Astrocyte (in vitro differentiated cells and primary cell): ENCODE measurements around the gene SLC6A7. TPM values are rescaled to one million over a fixed set of nuclear protein-coding genes. Genes with fewer than 3 reads are reported as not detected.

Source experiments
- DNase-seq: peaks from one replicate; pipeline ENCODE4 v3.0.0-alpha.2; 2010; ENCODE audit warnings: low read depth
- FAIRE-seq: peaks from 2 replicates; lab custom pipeline; 2011; peaks lifted over from hg19 to GRCh38; lab: Jason Lieb, UNC
- H2AFZ ChIP-seq: 2 replicates; pipeline ENCODE4 v1.6.0; 2012; ENCODE audit warnings: low read depth, low read length, inconsistent platforms
- H3K27ac ChIP-seq: 2 replicates; pipeline ENCODE4 v1.5.1; 2011; ENCODE audit warnings: low read depth, low read length, inconsistent platforms
- H3K27me3 ChIP-seq: 2 replicates; pipeline ENCODE4 v1.6.0; 2011; ENCODE audit warnings: low read length, inconsistent platforms; ENCODE audit not compliant: insufficient read depth
- H3K36me3 ChIP-seq: 2 replicates; pipeline ENCODE4 v1.5.1; 2011; ENCODE audit warnings: low read length, inconsistent platforms; ENCODE audit not compliant: insufficient read depth
- H3K4me1 ChIP-seq: 2 replicates; pipeline ENCODE4 v1.5.1; 2011; ENCODE audit warnings: low read length, inconsistent platforms; ENCODE audit not compliant: insufficient read depth
- H3K4me2 ChIP-seq: 2 replicates; pipeline ENCODE4 v1.6.0; 2012; ENCODE audit warnings: low read length, inconsistent platforms
- H3K4me3 ChIP-seq: 2 replicates; pipeline ENCODE4 v1.5.1; 2011; ENCODE audit warnings: low read depth, mild to moderate bottlenecking, low read length, inconsistent platforms; ENCODE audit not compliant: insufficient read depth
- H3K79me2 ChIP-seq: 2 replicates; pipeline ENCODE4 v1.6.0; 2012; ENCODE audit warnings: mild to moderate bottlenecking, low read length, inconsistent platforms; ENCODE audit not compliant: insufficient read depth
- H3K9ac ChIP-seq: 2 replicates; pipeline ENCODE4 v1.6.0; 2012; ENCODE audit warnings: mild to moderate bottlenecking, low read length, inconsistent platforms
- H3K9me3 ChIP-seq: 2 replicates; pipeline ENCODE4 v1.5.1; 2012; ENCODE audit warnings: low read depth, mild to moderate bottlenecking, low read length, inconsistent platforms; ENCODE audit not compliant: insufficient read depth
- H4K20me1 ChIP-seq: 2 replicates; pipeline ENCODE4 v1.6.0; 2012; ENCODE audit warnings: low read length, inconsistent platforms; ENCODE audit not compliant: insufficient read depth
- H3K27ac Mint-ChIP-seq: one replicate; pipeline ENCODE4 v1.8.0; 2021; ENCODE audit warnings: mild to moderate bottlenecking, mixed read lengths; ENCODE audit not compliant: unreplicated experiment
- H3K27me3 Mint-ChIP-seq: one replicate; pipeline ENCODE4 v1.8.0; 2021; ENCODE audit warnings: low read depth, mixed read lengths; ENCODE audit not compliant: unreplicated experiment
- H3K36me3 Mint-ChIP-seq: one replicate; pipeline ENCODE4 v1.8.0; 2021; ENCODE audit warnings: low read depth, mixed read lengths; ENCODE audit not compliant: unreplicated experiment
- H3K4me1 Mint-ChIP-seq: one replicate; pipeline ENCODE4 v1.8.0; 2021; ENCODE audit warnings: low read depth, mixed read lengths; ENCODE audit not compliant: unreplicated experiment
- H3K4me3 Mint-ChIP-seq: one replicate; pipeline ENCODE4 v1.8.0; 2021; ENCODE audit warnings: mild to moderate bottlenecking, moderate library complexity, mixed read lengths; ENCODE audit not compliant: unreplicated experiment
- H3K9me3 Mint-ChIP-seq: one replicate; pipeline ENCODE4 v1.8.0; 2021; ENCODE audit warnings: mild to moderate bottlenecking, mixed read lengths; ENCODE audit not compliant: unreplicated experiment
- EZH2 ChIP-seq: IDR thresholded peaks from 2 replicates; pipeline ENCODE4 v1.6.1; 2012; ENCODE audit warnings: mild to moderate bottlenecking, low read length, inconsistent platforms; ENCODE audit not compliant: insufficient read depth
- total RNA-seq: library from RNA; stranded (reverse); gene quantifications from 2 replicates; pipeline ENCODE4 v1.2.1, GENCODE V29; 2021
- TF ChIP-seq, protein P1 (sequence below): IDR thresholded peaks from 2 replicates; pipeline ENCODE4 v1.5.1; 2011; ENCODE audit warnings: low read depth, mild to moderate bottlenecking, inconsistent platforms, low read length, moderate library complexity; ENCODE audit not compliant: insufficient read depth

SLC6A7 gene
- total RNA-seq, 1 donor from 2014 or later, result not detected

- DNase-seq (no peak), FAIRE-seq (no peak)
- H3K27ac Mint-ChIP-seq, result no peak overlapping the region
- Histone ChIP-seq H3K4me2 (no peak overlapping the region), H3K79me2 (no peaks in the 10 kb centered on the region), H2AFZ (no peak overlapping the region), H4K20me1 (no peaks in the 10 kb centered on the region), H3K27ac (no peak overlapping the region), H3K4me3 (no peak overlapping the region), H3K9me3 (no peaks in the 10 kb centered on the region), H3K4me1 (peaks cover 6% of the 10 kb centered on the region), H3K9ac (no peak overlapping the region), H3K36me3 (no peaks in the 10 kb centered on the region), H3K27me3 (peaks cover 8% of the 10 kb centered on the region)
- H3K4me3 Mint-ChIP-seq, result no peak overlapping the region
- H3K4me1 Mint-ChIP-seq, result peaks cover 3% of the 10 kb centered on the region
- H3K9me3 Mint-ChIP-seq, result peaks cover 1% of the 10 kb centered on the region
- H3K27me3 Mint-ChIP-seq, result peaks cover 51% of the 10 kb centered on the region
- TF ChIP-seq EZH2, result no peak
- TF ChIP-seq, protein P1, sequence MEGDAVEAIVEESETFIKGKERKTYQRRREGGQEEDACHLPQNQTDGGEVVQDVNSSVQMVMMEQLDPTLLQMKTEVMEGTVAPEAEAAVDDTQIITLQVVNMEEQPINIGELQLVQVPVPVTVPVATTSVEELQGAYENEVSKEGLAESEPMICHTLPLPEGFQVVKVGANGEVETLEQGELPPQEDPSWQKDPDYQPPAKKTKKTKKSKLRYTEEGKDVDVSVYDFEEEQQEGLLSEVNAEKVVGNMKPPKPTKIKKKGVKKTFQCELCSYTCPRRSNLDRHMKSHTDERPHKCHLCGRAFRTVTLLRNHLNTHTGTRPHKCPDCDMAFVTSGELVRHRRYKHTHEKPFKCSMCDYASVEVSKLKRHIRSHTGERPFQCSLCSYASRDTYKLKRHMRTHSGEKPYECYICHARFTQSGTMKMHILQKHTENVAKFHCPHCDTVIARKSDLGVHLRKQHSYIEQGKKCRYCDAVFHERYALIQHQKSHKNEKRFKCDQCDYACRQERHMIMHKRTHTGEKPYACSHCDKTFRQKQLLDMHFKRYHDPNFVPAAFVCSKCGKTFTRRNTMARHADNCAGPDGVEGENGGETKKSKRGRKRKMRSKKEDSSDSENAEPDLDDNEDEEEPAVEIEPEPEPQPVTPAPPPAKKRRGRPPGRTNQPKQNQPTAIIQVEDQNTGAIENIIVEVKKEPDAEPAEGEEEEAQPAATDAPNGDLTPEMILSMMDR, result no peak
- H3K36me3 Mint-ChIP-seq, result peaks cover 3% of the 10 kb centered on the region
These were observed 14.8 kb upstream of the SLC6A7 start for GRCh38 chr5:150175076-150175475.

DNA sequence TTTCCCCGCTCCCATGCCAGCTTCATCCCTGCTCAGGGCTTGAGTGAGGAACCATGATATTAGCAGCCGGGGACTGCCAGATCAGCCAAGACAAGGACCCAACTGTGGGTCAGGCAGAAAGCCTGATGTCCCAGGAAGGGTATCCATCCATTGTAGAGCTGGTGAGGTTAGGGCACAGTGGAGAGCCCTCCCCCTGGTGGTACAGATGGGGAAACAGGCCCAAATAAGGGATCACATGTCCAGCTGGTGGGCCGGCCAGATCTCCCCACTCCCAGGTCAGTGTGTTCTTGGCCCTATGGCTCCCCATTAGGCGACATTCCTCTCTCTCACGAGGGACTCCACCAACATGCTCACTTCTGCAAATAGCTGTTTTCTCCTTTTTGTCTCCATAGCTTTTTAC lies 14.3 kb upstream of the SLC6A7 start:
- DNase-seq, result no peak
- no peak overlapping the region for H3K4me2 ChIP-seq
- Mint-ChIP-seq H3K9me3 (no peaks in the 10 kb centered on the region), H3K4me1 (peaks cover 4% of the 10 kb centered on the region), H3K27me3 (peaks cover 46% of the 10 kb centered on the region), H3K27ac (no peak overlapping the region), H3K4me3 (no peak overlapping the region), H3K36me3 (peaks cover 3% of the 10 kb centered on the region)
- H3K4me1 ChIP-seq, result peaks cover 10% of the 10 kb centered on the region
- H4K20me1 ChIP-seq, result no peaks in the 10 kb centered on the region
- H2AFZ ChIP-seq, result no peak overlapping the region
- TF ChIP-seq, protein P1, result peak; percentile 44
- no peak for TF ChIP-seq EZH2
- no peaks in the 10 kb centered on the region for H3K79me2 ChIP-seq
- H3K36me3 ChIP-seq, result no peaks in the 10 kb centered on the region
- no peak for FAIRE-seq
- no peak overlapping the region for H3K4me3 ChIP-seq
- H3K9ac ChIP-seq, result no peak overlapping the region
- H3K27me3 ChIP-seq, result peaks cover 4% of the 10 kb centered on the region
- no peaks in the 10 kb centered on the region for H3K9me3 ChIP-seq
- no peak overlapping the region for H3K27ac ChIP-seq

DNA sequence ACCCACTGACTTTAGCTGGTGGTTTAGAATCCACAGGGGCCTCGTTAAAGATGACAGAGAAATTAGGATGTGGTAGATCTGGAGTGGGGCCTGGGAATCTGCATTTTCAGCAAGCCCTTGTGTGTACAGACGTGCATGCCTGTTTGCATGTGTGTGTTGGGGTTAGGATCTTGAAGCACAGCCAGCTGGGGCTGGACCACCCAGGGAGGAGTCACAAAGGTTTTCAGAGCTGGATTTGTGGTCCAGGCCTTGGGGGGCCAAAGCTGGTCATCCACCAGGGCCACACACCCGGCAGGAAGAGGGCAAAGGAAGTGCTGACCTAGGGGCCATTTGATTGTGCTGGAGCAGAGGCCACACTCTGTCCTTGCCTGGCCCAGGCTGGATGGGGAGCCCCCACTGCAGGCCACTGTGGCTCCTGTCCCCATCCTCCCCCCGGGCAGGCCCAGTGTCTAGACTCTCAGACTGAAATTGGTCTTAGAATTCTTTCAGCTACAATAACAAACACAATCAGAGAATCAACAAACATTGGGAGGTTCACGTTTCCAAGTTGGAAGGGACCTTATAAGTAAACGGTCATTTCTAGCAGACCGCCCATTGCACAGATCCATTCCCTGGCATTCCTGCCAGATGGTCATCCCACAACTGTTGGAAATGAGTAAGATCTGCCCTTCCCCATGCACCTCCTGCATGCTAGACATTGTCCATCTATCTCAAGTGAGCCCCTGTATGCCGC lies 13.0 kb upstream of the SLC6A7 start:
- Histone ChIP-seq H3K9me3 (no peaks in the 10 kb centered on the region), H2AFZ (no peak overlapping the region), H3K27ac (no peak overlapping the region), H3K79me2 (no peaks in the 10 kb centered on the region), H4K20me1 (no peaks in the 10 kb centered on the region), H3K4me3 (no peak overlapping the region), H3K4me1 (peaks cover 14% of the 10 kb centered on the region), H3K27me3 (peaks cover 4% of the 10 kb centered on the region), H3K4me2 (no peak overlapping the region), H3K9ac (no peak overlapping the region), H3K36me3 (no peaks in the 10 kb centered on the region)
- peaks cover 10% of the 10 kb centered on the region for H3K4me1 Mint-ChIP-seq
- no peak overlapping the region for H3K4me3 Mint-ChIP-seq
- peak overlapping the region; percentile 5 for H3K27ac Mint-ChIP-seq
- FAIRE-seq (no peak), DNase-seq (no peak)
- H3K9me3 Mint-ChIP-seq, result no peaks in the 10 kb centered on the region
- H3K27me3 Mint-ChIP-seq, result peaks cover 48% of the 10 kb centered on the region
- H3K36me3 Mint-ChIP-seq, result no peaks in the 10 kb centered on the region
- TF ChIP-seq, protein P1, result no peak
- no peak for TF ChIP-seq EZH2
